HG03196 (cell line): ENCODE measurements around the gene HOMER3.
"Not testable (repeated sequence)": the region's sequence is repeated elsewhere in the genome, so short reads cannot be mapped to it uniquely, and the experiment has no call there.

Experiments used
- ATAC-seq: cut with Tn5 transposase; IDR thresholded peaks from one replicate; pipeline ENCODE4 v1.9.1; 2021; ENCODE audit not compliant: unreplicated experiment

HOMER3 gene

DNA sequence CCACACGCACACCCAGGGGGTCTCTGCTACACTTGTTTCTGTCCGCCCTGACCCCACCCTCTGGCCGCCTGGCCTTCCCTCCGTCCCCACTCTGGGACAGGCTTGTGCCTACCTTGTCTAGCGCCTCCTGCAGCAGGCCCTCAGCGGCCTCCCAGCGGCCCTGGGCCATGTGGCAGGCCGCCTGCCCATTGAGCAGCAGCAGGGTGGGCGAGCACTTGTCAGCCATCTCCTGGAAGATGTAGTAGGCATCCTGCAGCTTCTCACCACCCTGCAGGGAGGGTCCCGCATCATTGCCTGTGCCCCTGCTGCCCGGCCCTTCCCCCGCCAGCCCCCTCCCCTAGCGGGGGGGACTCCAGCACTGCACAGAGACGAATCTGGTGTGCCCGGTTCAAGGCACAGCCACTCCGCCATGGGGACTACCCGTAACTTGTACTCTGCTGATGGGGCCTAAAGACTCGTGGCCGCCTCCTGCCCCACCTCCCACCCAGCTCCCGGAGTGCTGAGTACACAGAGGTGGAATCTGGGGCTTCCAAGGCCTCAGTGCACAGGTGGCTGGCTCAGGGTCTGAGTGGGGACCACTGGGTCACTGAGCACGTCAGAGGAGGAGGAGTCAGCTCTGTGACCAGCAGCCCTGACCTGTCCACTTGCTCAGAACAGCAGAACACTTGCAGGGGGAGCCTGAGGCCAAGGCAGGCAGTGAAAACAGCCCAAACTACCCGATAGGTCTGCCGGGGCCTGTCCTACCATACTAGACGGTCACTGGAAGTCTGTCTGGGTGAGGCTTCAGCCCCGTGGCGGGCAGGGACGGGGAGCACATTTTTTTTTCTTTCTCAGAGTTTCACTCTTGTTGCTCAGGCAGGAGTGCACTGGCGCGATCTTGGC, 37.6 kb downstream of the HOMER3 start:
- ATAC-seq = no peak

- ATAC-seq = not testable (repeated sequence)
These were observed 38.5 kb downstream of the HOMER3 start for GRCh38 chr19:18902519-18902918.

DNA sequence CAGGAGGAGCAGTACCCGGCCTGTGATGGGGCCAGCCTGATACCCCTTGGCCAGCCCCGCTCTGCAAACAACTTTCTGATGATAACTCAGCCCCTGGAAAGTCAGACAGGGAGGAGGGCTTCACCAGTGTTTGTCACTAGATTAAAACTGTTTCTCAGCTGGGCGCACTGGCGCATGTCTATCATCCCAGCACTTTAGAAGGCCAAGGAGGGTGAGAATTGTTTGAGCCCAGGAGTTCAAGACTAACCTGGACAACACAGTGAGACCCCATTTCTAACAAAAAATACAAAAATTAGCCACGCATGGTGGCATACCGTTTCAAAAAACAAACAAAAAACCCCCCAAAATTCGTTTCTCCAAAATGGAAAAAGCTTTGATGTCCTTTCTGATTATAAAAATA, 39.5 kb downstream of the HOMER3 start:
- no peak for ATAC-seq

DNA sequence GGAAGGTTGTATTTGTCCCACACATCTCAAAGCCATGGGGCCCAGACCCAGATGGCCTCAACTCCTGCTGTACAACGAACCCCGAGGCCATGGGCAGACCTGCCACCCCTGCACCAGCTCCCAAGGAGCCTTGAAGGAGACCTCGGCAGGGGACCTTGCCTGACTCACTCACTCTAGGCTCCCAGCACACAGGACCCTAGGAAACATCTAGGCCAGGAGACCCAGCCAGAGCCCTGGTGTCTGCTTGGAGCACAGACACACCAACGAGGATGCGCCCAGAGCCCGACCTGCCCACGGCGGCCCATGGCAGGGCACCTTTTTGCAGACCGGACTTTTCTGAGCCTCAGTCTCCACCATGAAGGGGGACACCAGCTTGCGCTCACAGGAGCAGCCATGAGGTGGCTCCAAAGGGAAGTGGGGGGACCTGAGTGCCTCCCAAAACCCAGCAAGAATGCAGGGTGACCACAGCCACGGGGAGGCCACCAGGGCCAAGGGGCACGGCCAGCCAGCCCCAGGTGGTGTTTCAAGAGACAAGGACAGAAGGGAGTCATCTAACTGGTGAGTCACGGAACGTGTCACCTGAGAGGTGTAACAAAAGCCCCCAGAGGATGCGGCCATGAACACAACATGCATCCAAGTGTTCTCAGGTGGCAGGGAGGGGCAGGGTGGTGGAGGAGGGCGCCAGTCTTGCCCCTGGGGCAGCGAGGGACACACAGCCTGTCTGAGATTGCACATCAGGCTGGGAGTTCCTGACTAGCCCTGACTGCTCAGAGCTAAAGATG, 40.1 kb downstream of the HOMER3 start:
- no peak for ATAC-seq

DNA sequence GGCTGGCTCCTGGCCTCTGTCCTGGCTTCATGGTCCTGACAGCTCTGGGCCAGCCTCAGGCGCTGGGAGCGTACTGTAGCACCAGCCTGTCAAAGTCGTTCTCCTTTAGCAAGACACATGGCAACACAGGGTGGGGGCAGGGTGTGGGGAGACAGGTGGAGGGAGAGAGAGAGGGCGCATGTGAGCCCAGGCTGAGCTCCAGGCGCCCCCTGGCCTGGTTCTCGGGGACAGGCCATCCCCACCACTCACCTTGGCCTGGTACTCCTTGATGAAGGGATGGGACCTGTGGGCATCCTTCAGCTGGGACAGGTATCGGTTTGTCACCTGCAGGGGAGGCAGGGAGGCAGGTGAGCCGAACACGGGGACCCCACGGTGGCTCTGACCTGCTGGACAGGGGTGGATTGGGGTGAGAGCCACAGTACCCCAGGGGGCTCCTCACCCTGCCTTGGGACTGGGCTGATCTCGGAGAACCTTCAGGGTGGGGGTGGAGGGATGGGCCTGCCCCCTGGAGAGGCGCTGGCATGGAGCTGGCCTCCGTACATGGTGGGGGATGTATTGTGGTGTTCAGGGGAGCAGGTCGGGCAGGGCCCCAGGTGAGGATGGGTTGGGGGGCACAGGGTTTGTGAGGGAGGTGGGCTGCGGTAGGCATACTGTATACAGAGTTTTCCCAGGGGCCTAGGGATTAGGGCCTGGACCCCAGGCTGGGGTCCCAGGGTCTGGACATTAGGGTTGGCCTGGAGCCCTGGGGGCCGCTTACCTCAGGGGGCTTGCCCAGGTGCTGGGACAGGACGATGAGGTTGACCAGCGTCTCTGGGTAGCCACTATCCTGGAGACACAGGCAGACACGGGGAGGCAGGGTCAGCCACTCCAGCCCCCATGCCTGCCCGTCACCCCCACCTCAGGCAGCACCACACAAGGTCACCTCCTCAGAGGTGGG, 41.1 kb downstream of the HOMER3 start:
- ATAC-seq = no peak

DNA sequence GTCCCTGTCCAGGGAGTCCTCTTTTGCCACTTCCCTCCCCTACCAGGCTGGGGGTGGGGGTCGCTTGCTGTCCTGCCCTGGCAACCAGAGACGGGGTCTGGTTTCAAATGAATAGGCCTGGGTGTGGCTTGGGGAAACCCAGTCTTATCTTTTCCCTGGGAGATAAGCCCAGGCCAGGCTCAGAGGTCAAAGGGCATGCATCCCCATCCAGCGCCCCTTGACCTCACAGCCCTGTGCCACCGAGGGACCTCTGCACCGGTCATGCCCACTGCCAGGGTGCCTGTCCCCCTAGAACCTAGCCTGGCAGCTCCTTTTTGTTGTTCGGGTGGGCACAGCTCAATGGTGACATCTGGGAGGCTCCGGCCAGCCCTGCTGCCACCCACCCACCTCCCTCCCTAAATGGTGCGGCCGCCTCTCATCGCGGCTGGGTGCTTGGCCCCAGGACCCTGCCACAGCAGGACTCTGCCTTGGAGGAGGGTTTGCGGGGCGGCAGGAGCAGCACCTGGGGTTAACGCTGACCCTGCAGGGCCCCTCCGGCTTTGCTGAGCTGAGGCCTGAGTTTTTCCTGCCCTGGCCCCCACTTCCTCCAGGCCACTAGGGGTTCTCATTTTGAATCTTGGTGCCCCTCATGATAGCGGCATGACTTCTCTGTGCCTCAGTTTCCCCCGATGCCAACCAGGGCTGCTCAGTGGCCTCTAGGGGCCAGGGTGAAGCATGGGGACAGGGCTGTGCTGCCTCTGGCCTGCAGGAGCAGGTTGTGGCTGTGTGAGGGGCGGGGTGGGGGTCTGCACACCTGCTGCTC, 42.2 kb downstream of the HOMER3 start:
- ATAC-seq = no peak

DNA sequence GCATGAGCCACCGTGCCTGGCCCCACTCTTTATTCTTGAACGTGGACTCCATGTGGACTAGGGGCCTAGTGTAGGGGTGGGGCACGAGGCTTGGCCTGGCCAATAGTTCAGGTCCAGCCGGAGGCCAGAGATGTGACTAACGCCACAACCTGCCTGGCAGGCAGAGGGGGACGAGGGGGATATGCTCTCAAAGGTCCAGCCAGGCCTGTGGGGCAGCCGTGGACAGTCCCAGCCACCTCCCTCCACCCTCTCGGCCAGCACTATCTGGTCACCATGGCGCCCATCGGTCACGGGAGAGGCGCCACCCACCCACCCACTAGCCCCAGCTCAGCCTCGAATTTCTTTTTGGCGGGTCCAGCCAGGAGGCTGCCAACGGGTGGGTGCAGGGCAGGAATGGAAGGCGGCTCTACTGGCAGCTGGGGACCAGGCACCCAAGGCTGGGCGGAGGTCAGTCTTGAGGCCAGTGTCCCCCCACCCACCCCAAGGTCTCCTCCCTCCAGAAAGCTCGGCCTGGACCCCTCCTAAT, 42.9 kb downstream of the HOMER3 start:
- no peak for ATAC-seq

GRCh38 chr19:18897094-18898029, 43.7 kb downstream of the HOMER3 start:
- no peak for ATAC-seq

- ATAC-seq = no peak
These were observed 44.6 kb downstream of the HOMER3 start for GRCh38 chr19:18896421-18896841.

- ATAC-seq = no peak
These were observed 45.1 kb downstream of the HOMER3 start, which contains the start of gene CERS1 for GRCh38 chr19:18895824-18896341. Gene CERS1, minus strand, starts transcription at chr19:18896158. Its CDS starts 86 bp downstream, at chr19:18896072.

GRCh38 chr19:18895038-18895823, 45.8 kb downstream of the HOMER3 start:
- no peak for ATAC-seq

- ATAC-seq = no peak
These were observed 46.6 kb downstream of the HOMER3 start for GRCh38 chr19:18894254-18895037.

- ATAC-seq = no peak
These were observed 47.3 kb downstream of the HOMER3 start for GRCh38 chr19:18893587-18894253.

DNA sequence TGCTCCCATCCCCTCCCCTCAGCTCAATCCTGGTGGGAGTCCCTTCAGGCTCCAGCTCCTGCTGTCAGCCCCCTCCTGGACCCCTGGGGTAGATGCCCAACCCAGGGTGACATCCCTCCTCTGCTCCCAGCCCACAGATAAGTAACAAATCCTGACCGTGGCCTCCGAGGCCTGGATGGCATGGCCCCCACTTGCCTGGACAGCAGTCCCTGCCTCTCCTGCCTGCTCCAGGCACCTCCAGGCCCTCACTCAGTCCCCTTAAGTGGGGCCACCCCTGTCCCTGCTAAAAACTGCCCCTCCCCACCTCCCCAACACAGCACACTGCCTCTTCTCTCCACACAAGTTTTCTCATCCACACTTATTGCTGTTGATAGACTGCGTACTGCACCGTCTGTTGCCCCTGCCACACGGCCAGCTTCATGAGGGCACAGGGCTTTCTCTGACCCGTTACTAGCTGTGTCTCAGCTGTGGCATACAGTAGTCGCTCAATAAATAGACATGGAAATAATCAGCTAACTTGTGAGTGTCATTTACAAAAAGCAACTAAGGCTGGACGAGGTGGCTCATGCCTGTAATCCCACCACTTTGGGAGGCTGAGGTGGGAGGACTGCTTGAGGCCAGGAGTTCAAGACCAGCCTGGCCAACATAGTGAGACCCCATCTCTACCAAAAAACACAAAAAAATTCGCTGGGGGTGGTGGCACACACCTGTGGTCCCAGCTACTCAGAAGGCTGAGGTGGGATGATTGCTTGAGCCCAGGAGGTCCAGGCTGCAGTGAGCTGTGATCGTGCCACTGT, 50.9 kb downstream of the HOMER3 start:
- ATAC-seq = no peak

GRCh38 chr19:18886972-18887371, 54.0 kb downstream of the HOMER3 start:
- ATAC-seq = no peak
